ENCODE measurements around the gene TTC21A. TPM values are rescaled to one million over a fixed set of nuclear protein-coding genes. Genes with fewer than 3 reads are reported as not detected.

The TTC21A gene
- total RNA-seq, 1 experiment from 2014 or later: 2.3 TPM

DNA sequence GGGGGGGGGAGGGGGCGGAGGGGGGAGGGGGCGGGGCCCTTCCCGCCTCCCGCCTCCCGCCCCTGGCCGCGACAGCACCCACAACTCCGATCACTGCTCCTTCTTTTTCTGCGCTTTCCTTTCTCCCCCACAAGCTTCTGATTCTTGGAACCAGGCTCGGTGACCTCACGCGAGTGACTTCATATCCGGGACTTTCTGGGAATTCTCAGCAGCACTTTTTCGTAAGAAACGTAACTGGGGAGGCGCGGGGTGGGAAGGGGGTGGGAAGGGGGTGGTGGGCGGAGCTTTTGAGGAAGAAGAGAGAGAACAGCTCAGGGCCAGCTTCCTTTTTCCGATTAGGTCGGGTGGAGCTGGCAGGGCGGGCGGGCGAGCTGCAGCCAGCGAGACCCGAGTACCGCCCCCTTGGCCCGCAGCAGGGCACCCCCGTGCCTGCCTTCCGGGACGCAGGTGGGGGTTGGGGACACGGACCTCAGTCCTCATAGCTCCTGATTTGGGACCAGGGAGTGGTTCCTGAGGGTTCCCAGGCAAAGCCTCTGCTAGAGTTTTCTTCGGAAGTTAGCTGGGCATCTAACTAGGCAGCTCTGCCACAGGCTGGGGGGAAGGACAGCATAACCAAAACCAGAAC is 70.3 kb downstream of the TTC21A start:
- peak; percentile 91 for DNase-seq (ENCODE audit: low spot score)

DNA sequence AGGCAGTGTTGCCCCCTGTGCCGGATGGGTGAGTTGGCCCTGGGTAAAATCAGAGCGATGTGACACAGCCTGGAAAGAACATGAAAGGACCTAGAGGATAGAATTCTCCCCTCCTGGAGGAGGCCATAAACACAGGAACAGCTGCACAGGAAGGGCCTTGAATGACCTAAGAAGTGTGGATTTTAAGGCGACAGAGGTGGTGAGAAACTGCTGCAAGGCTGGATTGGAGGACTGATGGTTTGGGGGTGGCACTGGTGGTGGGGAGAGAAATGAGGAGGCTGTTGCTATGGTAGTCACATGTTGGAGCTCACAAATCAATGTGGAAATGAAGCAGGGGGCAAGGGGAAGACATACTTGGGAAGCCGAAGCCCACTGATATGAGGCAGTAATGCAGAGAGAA is 71.1 kb downstream of the TTC21A start:
- DNase-seq (ENCODE audit: low spot score): no peak

DNA sequence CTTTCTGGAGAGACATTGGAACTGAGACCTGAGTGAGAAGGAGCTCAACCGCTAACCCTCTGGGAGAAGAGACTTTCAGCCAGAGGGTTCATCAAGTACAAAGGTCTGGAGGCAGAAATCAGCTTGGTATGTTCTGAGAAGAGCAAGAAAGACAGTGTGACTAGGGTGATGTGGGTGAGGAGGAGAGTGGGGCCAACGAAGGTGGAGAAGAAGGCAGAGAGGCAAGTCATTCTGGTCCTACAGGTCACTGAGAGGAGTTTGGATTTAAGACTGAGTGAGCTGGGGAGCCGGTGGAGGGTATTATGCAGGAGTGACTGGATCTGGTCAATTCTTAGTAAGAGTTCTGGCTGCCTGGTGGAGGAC is 72.7 kb downstream of the TTC21A start:
- no peak for DNase-seq (ENCODE audit: low spot score)

DNA sequence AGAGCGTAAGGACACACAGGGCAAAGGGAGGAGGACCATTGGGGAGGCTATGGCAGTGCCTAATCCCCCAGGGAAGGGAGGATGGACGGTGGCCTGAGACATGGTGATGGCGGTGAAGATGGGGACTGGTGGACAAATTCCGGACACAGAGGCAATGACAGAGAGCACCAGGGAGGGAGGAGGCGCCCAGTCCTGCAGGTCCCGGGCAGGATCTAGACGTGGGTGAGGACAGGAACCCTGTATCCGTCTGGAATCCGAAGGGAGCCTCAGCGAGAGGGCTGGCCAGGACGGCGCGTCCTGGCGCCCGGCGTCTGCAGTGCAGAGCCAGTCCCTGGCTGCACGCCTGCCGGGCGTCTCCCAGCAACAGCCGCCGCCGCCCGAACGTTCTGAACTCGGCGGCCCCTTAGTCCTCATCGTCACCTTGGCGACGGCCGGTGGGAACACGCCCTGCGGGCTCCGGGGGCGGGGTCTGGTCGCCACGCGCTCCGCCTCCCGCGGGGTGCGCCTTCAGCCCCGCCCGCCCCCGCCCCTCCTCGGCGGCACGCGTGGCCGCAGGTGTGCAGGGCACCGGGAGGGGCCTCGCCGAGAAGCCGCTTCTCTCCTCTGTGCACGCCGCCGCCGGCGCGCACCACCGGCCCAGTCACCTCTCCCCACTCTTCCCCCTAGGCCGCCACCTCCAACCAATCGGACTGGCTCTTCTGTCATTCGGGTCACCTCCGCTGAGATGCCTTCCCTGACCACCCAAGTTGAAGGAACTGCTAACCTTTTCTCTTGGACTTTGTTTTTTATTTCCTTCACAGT is 73.3 kb downstream of the TTC21A start:
- peak; percentile 81 for DNase-seq (ENCODE audit: low spot score)

DNA sequence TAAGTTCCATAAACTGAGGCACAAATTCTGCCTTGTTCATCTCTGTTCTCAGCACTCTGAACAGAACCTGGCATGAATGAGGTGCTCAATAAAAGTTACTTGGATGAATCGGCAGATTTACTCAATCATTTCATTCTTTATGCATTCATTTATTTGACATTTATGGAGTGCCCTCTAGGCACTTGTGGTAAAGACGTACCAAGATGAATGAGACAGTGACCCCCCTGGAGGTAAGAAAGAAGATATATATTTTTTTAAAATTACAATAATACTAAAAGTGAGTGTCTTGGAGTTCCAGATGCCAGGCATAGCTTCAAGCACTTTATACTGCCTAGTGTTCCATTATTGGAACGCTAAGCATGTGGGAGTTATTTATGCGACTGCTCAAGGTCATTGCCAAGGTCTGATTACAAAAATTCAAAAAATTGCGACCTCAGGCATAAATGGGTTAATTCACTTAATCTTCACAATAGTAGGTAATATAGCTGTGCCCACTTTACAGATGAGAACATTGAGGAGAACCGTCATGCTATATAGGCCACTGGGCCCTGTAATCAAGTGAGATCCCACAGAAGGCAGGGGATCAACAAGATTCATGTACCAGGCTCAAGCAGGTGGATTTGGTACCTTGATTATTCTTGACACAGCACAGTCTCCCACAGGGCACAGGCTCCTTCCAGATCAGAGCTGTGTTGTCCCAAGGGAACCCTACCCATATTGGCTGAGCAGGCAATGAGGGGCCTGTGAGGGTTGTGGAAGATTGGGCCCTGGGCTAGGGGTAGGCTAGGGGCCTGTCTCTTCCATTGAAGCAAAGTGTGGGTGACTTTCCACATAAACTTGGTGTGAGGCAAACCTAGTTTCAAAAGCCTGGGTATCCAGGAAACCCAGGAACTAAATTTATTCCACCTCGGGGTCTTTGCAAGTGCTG is 74.2 kb downstream of the TTC21A start:
- no peak for DNase-seq (ENCODE audit: low spot score)

DNA sequence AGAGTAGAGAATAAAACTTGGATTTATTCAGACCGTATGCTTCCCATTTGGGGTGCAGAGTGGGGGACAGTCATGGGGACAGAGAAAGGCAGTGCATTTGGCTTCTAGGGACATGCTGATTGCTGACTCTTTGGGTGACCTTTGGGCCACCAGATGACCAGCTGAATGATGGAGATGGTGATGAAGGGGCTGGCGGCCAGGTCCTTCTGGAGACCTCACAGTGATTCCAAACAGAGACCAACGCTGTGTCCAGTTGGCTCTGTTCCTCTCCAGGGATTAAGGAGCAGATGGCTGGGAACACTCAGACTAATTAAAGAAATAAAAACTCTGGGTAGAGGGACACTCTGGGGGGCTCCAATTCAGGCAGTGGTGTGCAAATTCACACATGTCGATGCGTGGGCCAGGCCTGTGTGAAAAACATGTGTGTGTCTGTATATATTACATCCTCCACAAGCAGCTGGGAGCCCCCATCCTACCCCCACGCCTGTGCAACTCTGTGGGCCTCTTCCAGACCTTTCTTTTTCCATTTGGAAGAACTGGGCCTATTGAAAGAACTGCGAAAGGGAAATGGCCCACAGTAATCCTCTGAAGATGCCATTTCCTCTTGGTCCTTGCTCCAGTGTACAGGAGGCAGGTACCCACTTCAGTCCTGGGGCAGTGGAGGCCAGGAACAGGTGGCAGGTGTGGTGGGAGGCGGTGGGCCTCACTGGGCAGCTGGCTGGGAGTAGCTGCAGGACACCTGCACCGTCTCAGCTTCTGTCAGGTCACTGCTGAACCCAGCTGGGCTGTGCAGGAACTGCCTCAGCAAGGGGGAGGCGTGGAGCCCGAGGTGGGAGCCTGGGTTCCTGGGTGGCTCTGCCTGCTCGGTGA is 76.0 kb downstream of the TTC21A start:
- no peak for DNase-seq (ENCODE audit: low spot score)

DNA sequence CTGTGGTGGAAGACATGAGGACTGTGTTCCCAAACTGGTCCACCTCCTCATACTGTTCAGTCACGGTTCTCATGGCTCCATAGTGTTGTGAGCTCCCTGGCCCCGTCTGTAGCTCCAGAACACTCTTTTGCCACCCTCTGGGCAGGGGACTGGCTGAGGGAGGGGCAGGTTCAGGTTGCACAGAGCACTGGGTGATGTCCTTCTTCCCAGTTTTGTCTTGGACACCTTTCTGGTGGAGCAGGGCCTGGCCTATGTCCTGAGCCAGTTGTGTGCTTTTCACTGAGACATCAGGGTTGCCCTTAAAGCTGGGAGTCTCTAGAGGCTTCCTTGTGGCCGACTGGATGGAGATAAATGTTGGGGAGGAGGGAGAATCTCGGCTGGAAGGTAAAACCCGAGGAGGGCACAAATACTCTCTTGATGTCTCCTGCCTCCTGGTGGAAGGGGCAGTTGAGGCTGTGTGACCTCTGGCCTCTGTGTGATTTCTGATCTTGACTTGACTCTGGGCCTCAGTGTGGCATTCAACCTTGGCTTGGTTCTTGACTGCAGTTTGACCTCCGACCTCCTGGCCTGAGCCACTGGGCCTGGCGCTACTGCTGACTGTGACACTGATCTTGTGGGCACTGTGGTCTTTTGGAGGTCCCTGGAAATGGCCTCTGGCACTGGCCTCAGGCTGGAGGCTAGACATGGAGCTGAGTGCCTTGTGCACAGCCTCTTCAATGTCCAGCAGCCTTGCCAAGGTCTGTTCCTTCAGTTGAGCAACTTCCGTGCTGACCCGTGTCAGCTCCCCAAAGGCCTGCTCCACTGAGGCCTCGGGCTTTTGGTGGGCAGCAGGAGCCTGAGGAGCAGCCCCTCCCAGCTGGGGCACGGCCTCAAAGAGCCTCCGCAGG is 76.8 kb downstream of the TTC21A start:
- DNase-seq (ENCODE audit: low spot score): no peak

DNA sequence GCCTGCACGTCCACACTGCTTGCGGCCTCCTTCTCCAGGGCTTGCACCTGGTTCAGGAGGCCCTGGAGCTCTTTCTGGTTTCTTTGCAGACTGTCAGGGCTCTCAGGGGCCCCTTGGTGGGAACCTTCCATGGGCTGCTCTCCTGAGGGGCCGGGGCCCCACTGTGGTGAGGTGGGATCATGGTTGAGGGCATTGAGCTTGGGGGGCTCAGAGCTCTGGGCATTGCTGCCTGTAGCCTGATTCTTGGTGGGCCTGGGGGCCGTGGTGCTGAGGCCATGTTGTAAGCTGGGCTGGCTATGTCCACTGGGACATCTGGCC is 77.4 kb downstream of the TTC21A start:
- DNase-seq (ENCODE audit: low spot score): no peak

DNA sequence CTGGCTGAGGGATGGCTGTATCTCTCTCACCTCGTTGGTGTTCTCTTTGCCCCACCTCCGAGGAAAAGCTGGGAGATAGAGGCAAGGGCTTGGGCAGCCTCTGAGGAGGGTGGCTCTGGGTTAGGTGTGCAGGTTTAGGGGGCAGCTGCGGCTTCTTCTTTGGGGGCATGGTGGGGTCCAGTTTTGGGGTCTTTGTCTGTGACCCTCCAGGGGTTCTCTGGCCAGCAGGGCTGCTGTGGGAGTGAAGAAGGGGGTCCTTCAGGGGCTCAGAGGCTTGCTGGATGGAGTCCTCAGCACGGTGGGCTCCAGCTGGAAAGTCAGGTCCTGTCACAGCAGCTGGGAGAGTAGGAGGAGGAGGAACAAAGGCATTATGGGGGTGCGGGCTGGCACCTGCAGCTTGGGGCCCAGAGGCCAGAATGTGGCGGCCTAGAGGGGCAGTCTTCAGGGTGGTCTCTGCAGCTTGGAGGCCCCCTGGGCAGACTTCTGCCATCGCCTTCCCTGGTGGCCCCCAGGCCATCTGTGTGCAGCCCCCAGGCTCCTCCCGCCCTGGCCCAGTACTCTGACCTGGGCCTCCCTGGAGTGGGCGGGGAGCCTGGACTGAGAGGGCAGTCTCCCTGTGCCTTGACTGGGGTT is 78.0 kb downstream of the TTC21A start:
- DNase-seq (ENCODE audit: low spot score): no peak

DNA sequence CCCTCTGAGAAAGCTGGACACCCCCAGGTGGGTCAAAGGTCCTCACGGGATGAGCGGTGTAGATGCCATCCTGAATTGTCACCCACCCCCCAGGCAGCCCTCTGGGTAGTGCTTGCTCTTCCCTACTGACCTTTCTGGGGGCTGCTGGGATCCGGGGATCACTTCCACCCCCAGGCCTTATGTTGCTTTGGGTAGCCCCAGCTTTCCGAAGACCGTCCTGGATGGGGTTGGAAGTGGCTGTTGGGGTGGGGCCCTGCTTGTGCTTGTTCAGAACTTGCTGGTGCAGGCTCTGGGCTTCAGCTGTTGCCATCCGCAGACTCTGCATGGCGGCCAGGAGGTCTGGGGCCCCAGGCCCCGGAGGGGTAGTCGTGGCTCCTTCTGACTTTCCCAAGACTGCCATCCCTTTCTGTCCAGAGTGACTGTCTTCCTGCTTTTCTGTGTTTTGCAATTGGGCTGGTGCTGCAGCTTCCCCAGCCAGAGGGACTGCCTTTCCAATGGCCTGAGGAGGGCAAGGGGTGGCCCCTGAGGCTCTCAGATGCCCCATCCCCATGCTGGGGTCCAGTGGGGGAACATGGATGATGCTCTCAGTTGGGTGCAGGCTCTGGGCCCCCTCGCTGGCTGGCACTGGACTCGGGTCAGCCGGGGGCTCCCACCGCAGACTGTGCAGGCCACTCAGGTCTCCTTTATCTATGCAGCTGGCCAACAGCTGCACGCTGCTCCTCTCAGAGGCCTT is 78.6 kb downstream of the TTC21A start:
- DNase-seq (ENCODE audit: low spot score): no peak

DNA sequence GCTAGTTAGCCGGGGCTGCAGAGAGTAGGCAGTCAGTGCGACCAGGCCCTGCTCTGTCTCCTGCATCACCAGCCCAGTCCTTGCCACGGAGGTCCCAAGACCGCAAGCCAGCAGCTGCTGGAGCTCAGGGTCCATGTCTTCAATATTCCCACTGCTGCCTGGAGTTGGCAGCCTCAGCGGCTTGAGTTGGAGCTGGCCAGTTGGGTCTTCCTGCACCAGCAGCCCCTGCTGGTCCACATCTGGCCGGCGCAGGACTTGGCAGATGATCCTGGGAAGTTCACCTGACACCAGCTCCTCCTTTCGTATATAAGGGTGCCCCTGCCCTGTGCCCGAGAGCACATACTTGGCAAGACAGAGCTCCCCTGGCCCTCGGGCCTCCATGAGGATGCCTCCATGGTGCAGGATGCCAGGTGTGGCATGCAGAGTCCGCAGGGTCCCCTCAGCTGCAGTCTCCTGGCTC is 79.2 kb downstream of the TTC21A start:
- DNase-seq (ENCODE audit: low spot score): no peak

DNA sequence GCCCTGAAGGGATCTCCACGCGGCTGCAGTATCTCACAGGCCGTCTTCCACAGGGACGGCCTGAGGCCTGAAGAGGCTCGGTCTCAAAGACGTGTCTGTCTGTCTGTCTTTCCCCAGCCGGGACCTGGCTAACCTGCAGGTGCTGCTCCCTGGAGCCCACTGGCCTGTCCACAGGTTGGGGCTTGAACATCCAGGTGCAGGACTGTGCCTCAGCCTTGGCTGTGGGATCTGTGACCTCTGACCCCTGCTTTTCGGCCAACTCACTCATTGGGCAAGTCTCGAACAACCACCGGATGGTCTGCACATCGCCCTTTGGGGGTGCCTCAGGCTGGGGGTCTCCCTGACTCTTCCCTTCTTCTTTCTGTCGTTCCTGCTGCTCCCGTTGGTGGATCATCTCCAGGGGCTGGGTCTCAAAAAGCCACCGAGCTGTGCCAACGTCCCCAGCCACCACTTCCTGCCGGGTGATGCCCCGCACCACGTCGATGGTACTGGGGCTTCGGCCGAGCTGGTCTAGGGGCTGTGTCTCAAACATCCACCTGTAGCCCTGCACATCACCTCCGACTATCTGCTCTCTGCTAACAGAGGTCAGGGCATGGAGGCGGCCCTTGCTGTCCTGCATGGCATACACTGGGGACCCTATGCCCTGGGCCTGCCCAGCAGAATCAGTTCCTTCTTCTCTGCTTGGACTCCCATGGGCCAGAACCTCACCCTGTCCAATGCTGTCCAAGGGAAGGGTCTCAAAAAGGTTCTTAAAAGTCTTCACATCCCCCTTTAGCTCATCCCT is 80.1 kb downstream of the TTC21A start:
- no peak for DNase-seq (ENCODE audit: low spot score)

Other genes with a start within 250 kb of the TTC21A start
- gene SCN11A, start 55.7 kb upstream of the TTC21A start, total RNA-seq (2014; rRNA removed; shearing (Covaris generic)): not detected in 2 replicates
- 20.0 and 21.2 TPM in 2 replicates for gene WDR48, start 55.7 kb upstream of the TTC21A start, total RNA-seq (2014; rRNA removed; shearing (Covaris generic))
- 27.1 and 42.3 TPM in 2 replicates for gene GORASP1, start 53 bp upstream of the TTC21A start, total RNA-seq (2014; rRNA removed; shearing (Covaris generic))
- gene CSRNP1, start 45.9 kb downstream of the TTC21A start, total RNA-seq (2014; rRNA removed; shearing (Covaris generic)): 19.7 and 22.4 TPM in 2 replicates
- not detected in 2 replicates for gene XIRP1, start 84.9 kb downstream of the TTC21A start, total RNA-seq (2014; rRNA removed; shearing (Covaris generic))
- gene CX3CR1, start 172.4 kb downstream of the TTC21A start, total RNA-seq (2014; rRNA removed; shearing (Covaris generic)): not detected in 2 replicates
- not detected in 2 replicates for gene CCR8, start 222.0 kb downstream of the TTC21A start, total RNA-seq (2014; rRNA removed; shearing (Covaris generic))

Measured in A172 (cell line).